SK-N-SH treated with all-trans-retinoic acid at 6 μM for 48 hours (cell line): Measurements from ENCODE around the gene PARP1.
"Not testable (repeated sequence)": the region's sequence is repeated elsewhere in the genome, so short reads cannot be mapped to it uniquely, and the experiment has no call there.

Experiments used
- ATAC-seq: fragments of 200-7000 bp; cut with Tn5 transposase; 3 replicates; pipeline ENCODE4 v1.9.1; 2020; ENCODE audit warnings: mild to moderate bottlenecking, moderate library complexity
- ARNTL ChIP-seq: fragments of 450-650 bp; formaldehyde crosslinking; IDR thresholded peaks from 2 replicates; pipeline ENCODE4 v1.5.0; 2020; ENCODE audit warnings: low read depth, mild to moderate bottlenecking, moderate library complexity, borderline replicate concordance
- BACH2 ChIP-seq: fragments of 250-450 bp; sonication (Bioruptor Pico); IDR thresholded peaks from 2 replicates; pipeline ENCODE4 v1.9.0; 2021; ENCODE audit warnings: mild to moderate bottlenecking, borderline replicate concordance
- CSDC2 ChIP-seq: fragments of 250-450 bp; sonication (Bioruptor Pico); IDR thresholded peaks from 2 replicates; pipeline ENCODE4 v1.5.0; 2020; ENCODE audit warnings: mild to moderate bottlenecking, moderate library complexity
- ESRRG ChIP-seq: fragments of 250-450 bp; sonication (Bioruptor Pico); IDR thresholded peaks from 2 replicates; pipeline ENCODE4 v1.6.1; 2021; ENCODE audit warnings: mild to moderate bottlenecking
- GLIS3 ChIP-seq: fragments of 250-450 bp; sonication (Bioruptor Pico); IDR thresholded peaks from 2 replicates; pipeline ENCODE4 v1.5.0; 2020; ENCODE audit warnings: mild to moderate bottlenecking, moderate library complexity
- ISL1 ChIP-seq: fragments of 250-450 bp; sonication (Bioruptor Pico); IDR thresholded peaks from 2 replicates; pipeline ENCODE4 v2.1.2; 2022; ENCODE audit warnings: mild to moderate bottlenecking, moderate library complexity
- OSR1 ChIP-seq: fragments of 250-450 bp; sonication (Bioruptor Pico); IDR thresholded peaks from 2 replicates; pipeline ENCODE4 v1.8.0; 2022; ENCODE audit warnings: moderate library complexity, mild to moderate bottlenecking, inconsistent platforms
- PPARA ChIP-seq: fragments of 250-450 bp; sonication (Bioruptor Pico); IDR thresholded peaks from 2 replicates; pipeline ENCODE4 v1.5.0; 2020; ENCODE audit warnings: mild to moderate bottlenecking, borderline replicate concordance
- RARB ChIP-seq: fragments of 250-450 bp; sonication (Bioruptor Pico); IDR thresholded peaks from 2 replicates; pipeline ENCODE4 v1.8.0; 2021; ENCODE audit warnings: mild to moderate bottlenecking, moderate library complexity
- SNAI2 ChIP-seq: fragments of 250-450 bp; sonication (Bioruptor Pico); IDR thresholded peaks from 2 replicates; pipeline ENCODE4 v1.5.0; 2020; ENCODE audit warnings: mild to moderate bottlenecking, moderate library complexity
- TCF4 ChIP-seq: fragments of 250-450 bp; sonication (Bioruptor Pico); IDR thresholded peaks from 2 replicates; pipeline ENCODE4 v1.8.0; 2021; ENCODE audit warnings: mild to moderate bottlenecking, moderate library complexity, borderline replicate concordance
- TOX ChIP-seq: fragments of 250-450 bp; sonication (Bioruptor Pico); IDR thresholded peaks from 2 replicates; pipeline ENCODE4 v1.8.0; 2021; ENCODE audit warnings: mild to moderate bottlenecking, moderate library complexity, borderline replicate concordance
- ZC3H10 ChIP-seq: fragments of 250-450 bp; sonication (Bioruptor Pico); IDR thresholded peaks from 2 replicates; pipeline ENCODE4 v1.5.1; 2021; ENCODE audit warnings: mild to moderate bottlenecking, moderate library complexity
- ZFP3 ChIP-seq: fragments of 250-450 bp; sonication (Bioruptor Pico); IDR thresholded peaks from 2 replicates; pipeline ENCODE4 v1.5.0; 2020; ENCODE audit warnings: mild to moderate bottlenecking, moderate library complexity
- ZFP30 ChIP-seq: fragments of 450-650 bp; formaldehyde crosslinking; IDR thresholded peaks from 2 replicates; pipeline ENCODE4 v1.5.0; 2022; ENCODE audit warnings: mild to moderate bottlenecking, moderate library complexity
- ZNF565 ChIP-seq: fragments of 450-650 bp; formaldehyde crosslinking; conservative IDR thresholded peaks from 2 replicates; pipeline ENCODE4 v1.5.0; 2020; ENCODE audit warnings: low read depth, mild to moderate bottlenecking, moderate library complexity
- ZNF70 ChIP-seq: fragments of 450-650 bp; formaldehyde crosslinking; IDR thresholded peaks from 2 replicates; pipeline ENCODE4 v1.5.0; 2020; ENCODE audit warnings: mild to moderate bottlenecking, moderate library complexity
- TF ChIP-seq, protein P1 (sequence below): fragments of 250-450 bp; sonication (Bioruptor Pico); IDR thresholded peaks from 2 replicates; pipeline ENCODE4 v1.5.0; 2020; ENCODE audit warnings: mild to moderate bottlenecking, moderate library complexity
- TF ChIP-seq, protein P2 (sequence below): fragments of 250-450 bp; sonication (Bioruptor Pico); IDR thresholded peaks from 2 replicates; pipeline ENCODE4 v1.5.1; 2020; ENCODE audit warnings: low read depth, mild to moderate bottlenecking, moderate library complexity
- TF ChIP-seq, protein P3 (sequence below): fragments of 250-450 bp; sonication (Bioruptor Pico); IDR thresholded peaks from 2 replicates; pipeline ENCODE4 v1.5.1; 2021; ENCODE audit warnings: mild to moderate bottlenecking, moderate library complexity
- TF ChIP-seq, protein P4 (sequence below): fragments of 250-450 bp; sonication (Bioruptor Pico); IDR thresholded peaks from 2 replicates; pipeline ENCODE4 v1.8.0; 2021; ENCODE audit warnings: low read depth, mild to moderate bottlenecking, moderate library complexity, borderline replicate concordance

PARP1 gene

DNA sequence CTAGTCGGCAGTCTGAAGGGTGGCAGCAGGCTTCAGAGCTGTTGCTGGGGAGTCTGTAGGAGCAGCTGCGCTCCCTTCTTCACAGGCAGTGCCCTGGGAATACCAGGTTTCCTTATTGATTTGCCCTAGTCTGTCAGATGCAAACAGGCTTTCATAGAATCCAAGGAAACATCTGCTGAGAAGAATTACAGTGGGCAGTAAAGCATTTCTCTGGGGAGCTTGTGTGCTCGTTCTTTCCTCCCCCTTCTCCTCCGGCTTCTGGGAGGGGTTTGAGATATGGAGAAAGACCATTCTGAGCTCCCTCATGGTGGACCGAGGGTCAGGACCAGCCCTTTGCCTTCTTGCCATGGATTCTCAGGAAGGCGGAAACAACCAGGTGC is 25.4 kb upstream of the PARP1 start:
- no peak for ATAC-seq
- no peak for TF ChIP-seq CSDC2 (CRISPR knock-in tag)
- TF ChIP-seq BACH2 (CRISPR knock-in tag), result no peak
- no peak for TF ChIP-seq PPARA (CRISPR knock-in tag)
- TF ChIP-seq, protein P1, sequence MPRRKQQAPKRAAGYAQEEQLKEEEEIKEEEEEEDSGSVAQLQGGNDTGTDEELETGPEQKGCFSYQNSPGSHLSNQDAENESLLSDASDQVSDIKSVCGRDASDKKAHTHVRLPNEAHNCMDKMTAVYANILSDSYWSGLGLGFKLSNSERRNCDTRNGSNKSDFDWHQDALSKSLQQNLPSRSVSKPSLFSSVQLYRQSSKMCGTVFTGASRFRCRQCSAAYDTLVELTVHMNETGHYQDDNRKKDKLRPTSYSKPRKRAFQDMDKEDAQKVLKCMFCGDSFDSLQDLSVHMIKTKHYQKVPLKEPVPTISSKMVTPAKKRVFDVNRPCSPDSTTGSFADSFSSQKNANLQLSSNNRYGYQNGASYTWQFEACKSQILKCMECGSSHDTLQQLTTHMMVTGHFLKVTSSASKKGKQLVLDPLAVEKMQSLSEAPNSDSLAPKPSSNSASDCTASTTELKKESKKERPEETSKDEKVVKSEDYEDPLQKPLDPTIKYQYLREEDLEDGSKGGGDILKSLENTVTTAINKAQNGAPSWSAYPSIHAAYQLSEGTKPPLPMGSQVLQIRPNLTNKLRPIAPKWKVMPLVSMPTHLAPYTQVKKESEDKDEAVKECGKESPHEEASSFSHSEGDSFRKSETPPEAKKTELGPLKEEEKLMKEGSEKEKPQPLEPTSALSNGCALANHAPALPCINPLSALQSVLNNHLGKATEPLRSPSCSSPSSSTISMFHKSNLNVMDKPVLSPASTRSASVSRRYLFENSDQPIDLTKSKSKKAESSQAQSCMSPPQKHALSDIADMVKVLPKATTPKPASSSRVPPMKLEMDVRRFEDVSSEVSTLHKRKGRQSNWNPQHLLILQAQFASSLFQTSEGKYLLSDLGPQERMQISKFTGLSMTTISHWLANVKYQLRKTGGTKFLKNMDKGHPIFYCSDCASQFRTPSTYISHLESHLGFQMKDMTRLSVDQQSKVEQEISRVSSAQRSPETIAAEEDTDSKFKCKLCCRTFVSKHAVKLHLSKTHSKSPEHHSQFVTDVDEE (CRISPR knock-in tag), result no peak
- TF ChIP-seq ZFP3, result no peak
- TF ChIP-seq, protein P2, sequence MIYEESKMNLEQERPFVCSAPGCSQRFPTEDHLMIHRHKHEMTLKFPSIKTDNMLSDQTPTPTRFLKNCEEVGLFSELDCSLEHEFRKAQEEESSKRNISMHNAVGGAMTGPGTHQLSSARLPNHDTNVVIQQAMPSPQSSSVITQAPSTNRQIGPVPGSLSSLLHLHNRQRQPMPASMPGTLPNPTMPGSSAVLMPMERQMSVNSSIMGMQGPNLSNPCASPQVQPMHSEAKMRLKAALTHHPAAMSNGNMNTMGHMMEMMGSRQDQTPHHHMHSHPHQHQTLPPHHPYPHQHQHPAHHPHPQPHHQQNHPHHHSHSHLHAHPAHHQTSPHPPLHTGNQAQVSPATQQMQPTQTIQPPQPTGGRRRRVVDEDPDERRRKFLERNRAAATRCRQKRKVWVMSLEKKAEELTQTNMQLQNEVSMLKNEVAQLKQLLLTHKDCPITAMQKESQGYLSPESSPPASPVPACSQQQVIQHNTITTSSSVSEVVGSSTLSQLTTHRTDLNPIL (CRISPR knock-in tag), result no peak
- no peak for TF ChIP-seq OSR1 (CRISPR knock-in tag)
- no peak for TF ChIP-seq GLIS3
- no peak for TF ChIP-seq ZNF70 (CRISPR knock-in tag)
- no peak for TF ChIP-seq RARB
- no peak for TF ChIP-seq ZC3H10 (CRISPR knock-in tag)
- TF ChIP-seq, all 23 proteins: peak for 0

DNA sequence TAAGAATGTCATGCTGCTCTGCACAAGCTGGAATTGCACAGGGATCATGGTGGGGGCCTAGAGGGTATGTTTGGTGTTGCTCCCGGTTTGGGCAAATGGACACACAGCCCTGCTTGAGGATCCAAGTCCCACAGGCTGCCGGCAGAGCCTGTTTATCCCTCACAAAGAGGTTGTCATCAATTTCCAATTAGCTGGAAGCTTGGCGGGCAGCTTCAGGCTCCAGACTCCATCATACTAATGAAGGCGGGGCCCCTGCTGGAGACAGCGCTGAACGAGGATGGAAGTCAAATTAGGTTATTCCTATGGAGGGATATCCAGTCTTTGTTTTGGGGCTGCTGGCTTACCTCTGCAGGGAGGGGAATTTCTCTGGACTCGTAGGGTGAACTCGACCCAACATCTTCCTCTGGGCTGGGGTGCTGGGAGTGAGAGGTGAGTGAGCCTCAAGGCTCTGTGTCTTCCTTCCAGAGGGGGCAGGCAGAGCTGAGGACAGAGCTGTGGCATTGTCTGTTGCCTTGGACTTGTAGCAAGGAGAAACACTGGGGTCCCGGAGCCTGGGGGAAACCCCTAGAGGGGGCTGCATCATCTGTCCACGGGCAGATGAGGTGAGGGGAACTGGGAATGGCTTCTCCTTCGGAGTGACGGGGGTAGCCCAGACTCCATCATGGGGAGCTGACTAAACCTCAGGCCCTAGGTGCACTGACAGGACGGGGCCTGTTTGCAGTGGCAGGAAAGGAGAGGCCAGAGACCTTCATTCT is 24.9 kb upstream of the PARP1 start:
- no peak; the same call in 2 of the 3 replicates for ATAC-seq
- no peak for TF ChIP-seq SNAI2
- TF ChIP-seq TCF4 (CRISPR knock-in tag), result no peak
- TF ChIP-seq, protein P3, sequence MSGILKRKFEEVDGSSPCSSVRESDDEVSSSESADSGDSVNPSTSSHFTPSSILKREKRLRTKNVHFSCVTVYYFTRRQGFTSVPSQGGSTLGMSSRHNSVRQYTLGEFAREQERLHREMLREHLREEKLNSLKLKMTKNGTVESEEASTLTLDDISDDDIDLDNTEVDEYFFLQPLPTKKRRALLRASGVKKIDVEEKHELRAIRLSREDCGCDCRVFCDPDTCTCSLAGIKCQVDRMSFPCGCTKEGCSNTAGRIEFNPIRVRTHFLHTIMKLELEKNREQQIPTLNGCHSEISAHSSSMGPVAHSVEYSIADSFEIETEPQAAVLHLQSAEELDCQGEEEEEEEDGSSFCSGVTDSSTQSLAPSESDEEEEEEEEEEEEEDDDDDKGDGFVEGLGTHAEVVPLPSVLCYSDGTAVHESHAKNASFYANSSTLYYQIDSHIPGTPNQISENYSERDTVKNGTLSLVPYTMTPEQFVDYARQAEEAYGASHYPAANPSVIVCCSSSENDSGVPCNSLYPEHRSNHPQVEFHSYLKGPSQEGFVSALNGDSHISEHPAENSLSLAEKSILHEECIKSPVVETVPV (CRISPR knock-in tag), result no peak
- TF ChIP-seq ARNTL (CRISPR knock-in tag), result no peak
- no peak for TF ChIP-seq TOX (CRISPR knock-in tag)
- TF ChIP-seq CSDC2 (CRISPR knock-in tag), result no peak
- TF ChIP-seq PPARA (CRISPR knock-in tag), result no peak
- TF ChIP-seq ZNF565 (CRISPR knock-in tag), result no peak
- TF ChIP-seq ZC3H10 (CRISPR knock-in tag), result no peak
- TF ChIP-seq, protein P2 (CRISPR knock-in tag), result no peak
- no peak for TF ChIP-seq GLIS3
- no peak for TF ChIP-seq ZFP3
- TF ChIP-seq BACH2 (CRISPR knock-in tag), result no peak
- no peak for TF ChIP-seq ISL1 (CRISPR knock-in tag)
- TF ChIP-seq OSR1 (CRISPR knock-in tag), result no peak
- TF ChIP-seq RARB, result no peak
- TF ChIP-seq, protein P1 (CRISPR knock-in tag), result no peak
- no peak for TF ChIP-seq ESRRG (CRISPR knock-in tag)
- TF ChIP-seq, protein P4, sequence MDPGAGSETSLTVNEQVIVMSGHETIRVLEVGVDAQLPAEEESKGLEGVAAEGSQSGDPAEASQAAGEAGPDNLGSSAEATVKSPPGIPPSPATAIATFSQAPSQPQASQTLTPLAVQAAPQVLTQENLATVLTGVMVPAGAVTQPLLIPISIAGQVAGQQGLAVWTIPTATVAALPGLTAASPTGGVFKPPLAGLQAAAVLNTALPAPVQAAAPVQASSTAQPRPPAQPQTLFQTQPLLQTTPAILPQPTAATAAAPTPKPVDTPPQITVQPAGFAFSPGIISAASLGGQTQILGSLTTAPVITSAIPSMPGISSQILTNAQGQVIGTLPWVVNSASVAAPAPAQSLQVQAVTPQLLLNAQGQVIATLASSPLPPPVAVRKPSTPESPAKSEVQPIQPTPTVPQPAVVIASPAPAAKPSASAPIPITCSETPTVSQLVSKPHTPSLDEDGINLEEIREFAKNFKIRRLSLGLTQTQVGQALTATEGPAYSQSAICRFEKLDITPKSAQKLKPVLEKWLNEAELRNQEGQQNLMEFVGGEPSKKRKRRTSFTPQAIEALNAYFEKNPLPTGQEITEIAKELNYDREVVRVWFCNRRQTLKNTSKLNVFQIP, result no peak
- TF ChIP-seq ZFP30, result no peak

DNA sequence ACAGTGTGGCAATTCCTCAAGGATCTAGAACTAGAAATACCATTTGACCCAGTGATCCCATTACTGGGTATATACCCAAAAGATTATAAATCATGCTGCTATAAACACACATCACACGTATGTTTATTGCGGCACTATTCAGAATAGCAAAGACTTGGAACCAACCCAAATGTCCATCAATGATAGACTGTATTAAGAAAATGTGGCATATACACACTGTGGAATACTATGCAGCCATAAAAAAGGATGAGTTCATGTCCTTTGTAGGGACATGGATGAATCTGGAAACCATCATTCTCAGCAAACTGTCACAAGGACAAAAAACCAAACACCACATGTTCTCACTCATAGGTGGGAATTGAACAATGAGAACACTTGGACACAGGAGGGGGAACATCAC is 24.0 kb upstream of the PARP1 start:
- not testable (repeated sequence) for ATAC-seq
